HT1080 (cell line): ENCODE results near the gene GPRASP3. TPM values are rescaled to one million over a fixed set of nuclear protein-coding genes. Genes with fewer than 3 reads are reported as not detected.
"Not testable (repeated sequence)": the region's sequence is repeated elsewhere in the genome, so short reads cannot be mapped to it uniquely, and the experiment has no call there.

Experiments
- DNase-seq: peaks from one replicate; pipeline ENCODE4 v3.0.0-alpha.2; 2015; ENCODE audit warnings: low read depth
- polyA plus RNA-seq, 2 experiments: library from polyadenylated mRNA; depleted of rRNA; stranded (reverse); fragments of >200 nt; gene quantifications; 2 replicates each; pipeline ENCODE4 v1.2.3, GENCODE V29; 2015
- total RNA-seq: library from RNA; depleted of rRNA; stranded (reverse); fragments of >200 nt; shearing (Covaris generic); gene quantifications from 2 replicates; pipeline ENCODE4 v1.2.3, GENCODE V29; 2014; rRNA removed

Gene GPRASP3
- total RNA-seq: 0.40 and 0.71 TPM in 2 replicates
- 0.31 and 0.47 TPM in 2 replicates for polyA plus RNA-seq (2015; cell fraction: cytosol; rRNA removed)
- polyA plus RNA-seq (2015; cell fraction: nucleus; rRNA removed): 0.32 and 0.54 TPM in 2 replicates

GRCh38 chrX:102720237-102721168 lies at the start of gene GPRASP3:
TSS of gene GPRASP3 (plus strand) at chrX:102720743. CDS start at chrX:102748996, 28,253 bp downstream.
- no peak for DNase-seq

- no peak for DNase-seq
Measured at GRCh38 chrX:102672856-102673255, 47.7 kb upstream of the GPRASP3 start.

GRCh38 chrX:102677479-102677878 lies 43.1 kb upstream of the GPRASP3 start:
- DNase-seq: not testable (repeated sequence)

GRCh38 chrX:102684772-102685520 lies 35.6 kb upstream of the GPRASP3 start:
- DNase-seq: no peak

GRCh38 chrX:102694749-102695148 lies 25.8 kb upstream of the GPRASP3 start:
- no peak for DNase-seq

- DNase-seq: no peak
Measured at GRCh38 chrX:102696306-102696705, 24.2 kb upstream of the GPRASP3 start.

- no peak for DNase-seq
Measured at GRCh38 chrX:102697494-102697893, 23.0 kb upstream of the GPRASP3 start.

- DNase-seq: no peak
Measured at GRCh38 chrX:102708900-102709299, 11.6 kb upstream of the GPRASP3 start.

GRCh38 chrX:102711872-102712215 lies 8.7 kb upstream of the GPRASP3 start:
- no peak for DNase-seq

GRCh38 chrX:102712216-102712966 lies 8.2 kb upstream of the GPRASP3 start, which contains the start of gene GPRASP2:
TSS of gene GPRASP2 (plus strand) at chrX:102712448. CDS start at chrX:102714870, 2,422 bp downstream.
- peak; percentile 17 for DNase-seq

- DNase-seq: peak; percentile 52
Measured at GRCh38 chrX:102712981-102713625, 7.4 kb upstream of the GPRASP3 start.

- DNase-seq: no peak
Measured at GRCh38 chrX:102714994-102715393, 5.5 kb upstream of the GPRASP3 start.

- DNase-seq: no peak
Measured at GRCh38 chrX:102715967-102716366, 4.6 kb upstream of the GPRASP3 start.

- not testable (repeated sequence) for DNase-seq
Measured at GRCh38 chrX:102721169-102721506, 595 bp downstream of the GPRASP3 start.

- DNase-seq: peak; percentile 55
Measured at GRCh38 chrX:102723456-102723855, 2.9 kb downstream of the GPRASP3 start.

- DNase-seq: no peak
Measured at GRCh38 chrX:102727761-102728160, 7.2 kb downstream of the GPRASP3 start.

GRCh38 chrX:102728646-102729045 lies 8.1 kb downstream of the GPRASP3 start:
- DNase-seq: no peak

- no peak for DNase-seq
Measured at GRCh38 chrX:102739657-102740056, 19.1 kb downstream of the GPRASP3 start.

- no peak for DNase-seq
Measured at GRCh38 chrX:102744307-102744706, 23.8 kb downstream of the GPRASP3 start.

GRCh38 chrX:102745513-102745856 lies 24.9 kb downstream of the GPRASP3 start:
- DNase-seq: no peak
